CD8-positive, alpha-beta memory T cell (primary cell): ENCODE measurements around the gene ELMO1. TPM values are rescaled to one million over a fixed set of nuclear protein-coding genes. Genes with fewer than 3 reads are reported as not detected.
A peak's percentile ranks its signal among the peaks of the same experiment; 100 is the strongest.

Experiments
- CTCF ChIA-PET: fragments of 350-600 bp; sonication (Branson Sonifier 250); formaldehyde crosslinking; loops from one replicate; lab custom pipeline; 2021; ENCODE audit warnings: antibody characterized with exemption; lab: Charles Lee
- POLR2A ChIA-PET: fragments of 350-600 bp; sonication (Branson Sonifier 250); formaldehyde crosslinking; loops from one replicate; lab custom pipeline; 2021; ENCODE audit warnings: antibody characterized with exemption; lab: Charles Lee
- DNase-seq, 5 donors: peaks; one replicate each; pipeline versions ENCODE4 v3.0.0 to v3.0.0-alpha.2; 2020 to 2022; ENCODE audit warnings: mixed read lengths in 1 of 5
- H3K27ac ChIP-seq: one replicate; pipeline ENCODE4 v1.7.0; 2013; ENCODE audit warnings: low read depth, mild to moderate bottlenecking, low read length, moderate library complexity
- H3K27me3 ChIP-seq: 2 replicates; pipeline ENCODE4 v1.7.0; 2013; ENCODE audit warnings: low read length, mild to moderate bottlenecking; ENCODE audit not compliant: insufficient read depth, poor library complexity, severe bottlenecking
- H3K36me3 ChIP-seq: 2 replicates; pipeline ENCODE4 v1.7.0; 2013; ENCODE audit warnings: mild to moderate bottlenecking, low read length, moderate library complexity; ENCODE audit not compliant: insufficient read depth
- H3K4me1 ChIP-seq: 2 replicates; pipeline ENCODE4 v1.7.0; 2013; ENCODE audit warnings: mild to moderate bottlenecking, low read length, moderate library complexity; ENCODE audit not compliant: insufficient read depth
- H3K4me3 ChIP-seq: 2 replicates; pipeline ENCODE4 v1.7.0; 2013; ENCODE audit warnings: mild to moderate bottlenecking, low read length
- H3K9me3 ChIP-seq: 2 replicates; pipeline ENCODE4 v1.7.0; 2013; ENCODE audit warnings: mild to moderate bottlenecking, low read length
- H3K27ac Mint-ChIP-seq, 8 donors: one replicate each; pipeline ENCODE4 v1.8.0; 2020 to 2021; ENCODE audit warnings: mixed read lengths in 8 of 8, mild to moderate bottlenecking in 6 of 8, inconsistent platforms in 3 of 8, moderate library complexity in 3 of 8
- H3K27me3 Mint-ChIP-seq, 2 donors: one replicate each; pipeline ENCODE4 v1.8.0; 2020 to 2021; ENCODE audit warnings: mixed read lengths in 2 of 2, mild to moderate bottlenecking in 1 of 2, moderate library complexity in 1 of 2
- H3K36me3 Mint-ChIP-seq, 3 donors: one replicate each; pipeline ENCODE4 v1.8.0; 2020 to 2021; ENCODE audit warnings: mixed read lengths in 3 of 3, inconsistent platforms in 1 of 3, mild to moderate bottlenecking in 1 of 3
- H3K4me1 Mint-ChIP-seq, 3 donors: one replicate each; pipeline ENCODE4 v1.8.0; 2020 to 2021; ENCODE audit warnings: mixed read lengths in 3 of 3, inconsistent platforms in 1 of 3, mild to moderate bottlenecking in 1 of 3
- H3K4me3 Mint-ChIP-seq, 7 donors: one replicate each; pipeline ENCODE4 v1.8.0; 2020 to 2021; ENCODE audit warnings: mixed read lengths in 7 of 7, mild to moderate bottlenecking in 6 of 7, moderate library complexity in 4 of 7, inconsistent platforms in 2 of 7
- H3K9me3 Mint-ChIP-seq, 5 donors: one replicate each; pipeline ENCODE4 v1.8.0; 2020 to 2022; ENCODE audit warnings: mixed read lengths in 5 of 5, mild to moderate bottlenecking in 3 of 5, moderate library complexity in 2 of 5, inconsistent platforms in 1 of 5
- polyA plus RNA-seq: library from polyadenylated mRNA; unstranded; fragments of 300-500 nt; fragmentation: Illumina TruSeq; gene quantifications from one replicate; pipeline ENCODE4 v1.2.3, GENCODE V29; 2021
- total RNA-seq, 2 experiments: library from RNA; stranded (reverse); gene quantifications; one replicate each; pipeline ENCODE4 v1.2.3, GENCODE V29; 2021

Gene ELMO1
- total and polyA plus RNA-seq, 3 experiments from 2014 or later = 65.6 to 74.4 (median 66.2) TPM

GRCh38 chr7:36942955-36943354 is 505.7 kb downstream of the ELMO1 start:
- Histone ChIP-seq H3K9me3 (peaks cover 35% of the 10 kb centered on the region), H3K27me3 (no peaks in the 10 kb centered on the region), H3K27ac (no peak overlapping the region), H3K4me1 (peaks cover 12% of the 10 kb centered on the region), H3K4me3 (no peak overlapping the region), H3K36me3 (peaks cover 11% of the 10 kb centered on the region)
- no peak overlapping the region for H3K4me3 Mint-ChIP-seq
- peaks cover 38 to 96% (median 86%) of the 10 kb centered on the region in 5 donors for H3K9me3 Mint-ChIP-seq
- H3K27me3 Mint-ChIP-seq = no peaks in the 10 kb centered on the region
- peaks cover 26 to 54% (median 45%) of the 10 kb centered on the region in 3 donors for H3K4me1 Mint-ChIP-seq
- no peak for DNase-seq
- ChIA-PET CTCF (no interaction called here), POLR2A (no interaction called here)
- peaks cover 39 to 95% (median 78%) of the 10 kb centered on the region in 3 donors for H3K36me3 Mint-ChIP-seq
- H3K27ac Mint-ChIP-seq = peak overlapping the region in 2 of 8 donors; percentile 8 to 27

GRCh38 chr7:36942541-36942940 is 506.1 kb downstream of the ELMO1 start:
- Mint-ChIP-seq H3K9me3 (peaks cover 42 to 96% (median 87%) of the 10 kb centered on the region in 5 donors), H3K27ac (peak overlapping the region in 1 of 8 donors; percentile 5), H3K36me3 (peaks cover 36 to 95% (median 80%) of the 10 kb centered on the region in 3 donors), H3K4me1 (peaks cover 27 to 54% (median 48%) of the 10 kb centered on the region in 3 donors), H3K4me3 (no peak overlapping the region), H3K27me3 (no peaks in the 10 kb centered on the region)
- ChIA-PET POLR2A (no interaction called here), CTCF (no interaction called here)
- H3K36me3 ChIP-seq = peaks cover 11% of the 10 kb centered on the region
- H3K4me3 ChIP-seq = no peak overlapping the region
- H3K27ac ChIP-seq = no peak overlapping the region
- peaks cover 40% of the 10 kb centered on the region for H3K9me3 ChIP-seq
- no peak for DNase-seq
- no peaks in the 10 kb centered on the region for H3K27me3 ChIP-seq
- H3K4me1 ChIP-seq = peaks cover 12% of the 10 kb centered on the region

GRCh38 chr7:36942025-36942424 is 506.6 kb downstream of the ELMO1 start:
- Mint-ChIP-seq H3K27ac (peak overlapping the region in 2 of 8 donors; percentile 5 to 24), H3K9me3 (peaks cover 38 to 96% (median 87%) of the 10 kb centered on the region in 5 donors), H3K36me3 (peaks cover 35 to 93% (median 79%) of the 10 kb centered on the region in 3 donors), H3K27me3 (no peaks in the 10 kb centered on the region), H3K4me1 (peaks cover 29 to 51% (median 46%) of the 10 kb centered on the region in 3 donors), H3K4me3 (no peak overlapping the region)
- H3K27ac ChIP-seq = no peak overlapping the region
- no peaks in the 10 kb centered on the region for H3K27me3 ChIP-seq
- H3K4me3 ChIP-seq = no peak overlapping the region
- ChIA-PET CTCF (no interaction called here), POLR2A (no interaction called here)
- no peak for DNase-seq
- peaks cover 45% of the 10 kb centered on the region for H3K9me3 ChIP-seq
- H3K36me3 ChIP-seq = peaks cover 11% of the 10 kb centered on the region
- peaks cover 12% of the 10 kb centered on the region for H3K4me1 ChIP-seq

DNA sequence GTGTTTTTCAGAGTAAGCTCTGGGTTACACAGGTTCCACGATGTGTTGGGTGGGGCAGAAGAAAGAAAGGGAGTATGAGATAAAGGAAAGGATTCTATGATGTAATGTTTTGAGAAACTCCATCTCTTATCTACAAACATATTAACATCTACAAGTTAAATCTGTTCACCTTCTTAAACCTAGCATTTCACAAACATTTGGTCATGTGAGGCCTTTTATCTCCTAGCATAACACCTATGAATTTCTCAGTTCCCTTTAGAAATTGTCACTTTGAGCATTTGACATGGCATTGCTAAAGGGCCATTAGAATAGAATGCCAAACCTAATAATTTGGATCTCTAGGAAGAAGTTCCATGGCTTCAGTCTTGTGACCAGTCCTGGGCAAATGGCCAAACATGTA is 507.3 kb downstream of the ELMO1 start:
- no peak overlapping the region for H3K4me3 ChIP-seq
- H3K36me3 ChIP-seq = peaks cover 11% of the 10 kb centered on the region
- no peak for DNase-seq
- peaks cover 32 to 57% (median 47%) of the 10 kb centered on the region in 3 donors for H3K4me1 Mint-ChIP-seq
- H3K27me3 ChIP-seq = no peaks in the 10 kb centered on the region
- H3K4me3 Mint-ChIP-seq = no peak overlapping the region
- peaks cover 12% of the 10 kb centered on the region for H3K4me1 ChIP-seq
- POLR2A ChIA-PET = no interaction called here
- CTCF ChIA-PET = no interaction called here
- H3K9me3 Mint-ChIP-seq = peaks cover 45 to 98% (median 89%) of the 10 kb centered on the region in 5 donors
- no peak overlapping the region for H3K27ac ChIP-seq
- H3K27ac Mint-ChIP-seq = no peak overlapping the region
- H3K36me3 Mint-ChIP-seq = peaks cover 36 to 95% (median 81%) of the 10 kb centered on the region in 3 donors
- H3K27me3 Mint-ChIP-seq = no peaks in the 10 kb centered on the region
- H3K9me3 ChIP-seq = peaks cover 51% of the 10 kb centered on the region

GRCh38 chr7:36939816-36940215 is 508.8 kb downstream of the ELMO1 start:
- H3K36me3 ChIP-seq = peaks cover 12% of the 10 kb centered on the region
- no peak overlapping the region for H3K27ac ChIP-seq
- H3K4me3 ChIP-seq = no peak overlapping the region
- H3K27ac Mint-ChIP-seq = peak overlapping the region in 1 of 8 donors; percentile 5
- POLR2A ChIA-PET = no interaction called here
- H3K9me3 ChIP-seq = peaks cover 62% of the 10 kb centered on the region
- H3K4me1 ChIP-seq = peaks cover 12% of the 10 kb centered on the region
- no peaks in the 10 kb centered on the region for H3K27me3 ChIP-seq
- peaks cover 33 to 95% (median 88%) of the 10 kb centered on the region in 3 donors for H3K36me3 Mint-ChIP-seq
- no peak for DNase-seq
- CTCF ChIA-PET = no interaction called here
- no peak overlapping the region for H3K4me3 Mint-ChIP-seq
- no peaks in the 10 kb centered on the region for H3K27me3 Mint-ChIP-seq
- H3K4me1 Mint-ChIP-seq = peaks cover 35 to 69% (median 52%) of the 10 kb centered on the region in 3 donors
- H3K9me3 Mint-ChIP-seq = peaks cover 50 to 100% (median 95%) of the 10 kb centered on the region in 5 donors

DNA sequence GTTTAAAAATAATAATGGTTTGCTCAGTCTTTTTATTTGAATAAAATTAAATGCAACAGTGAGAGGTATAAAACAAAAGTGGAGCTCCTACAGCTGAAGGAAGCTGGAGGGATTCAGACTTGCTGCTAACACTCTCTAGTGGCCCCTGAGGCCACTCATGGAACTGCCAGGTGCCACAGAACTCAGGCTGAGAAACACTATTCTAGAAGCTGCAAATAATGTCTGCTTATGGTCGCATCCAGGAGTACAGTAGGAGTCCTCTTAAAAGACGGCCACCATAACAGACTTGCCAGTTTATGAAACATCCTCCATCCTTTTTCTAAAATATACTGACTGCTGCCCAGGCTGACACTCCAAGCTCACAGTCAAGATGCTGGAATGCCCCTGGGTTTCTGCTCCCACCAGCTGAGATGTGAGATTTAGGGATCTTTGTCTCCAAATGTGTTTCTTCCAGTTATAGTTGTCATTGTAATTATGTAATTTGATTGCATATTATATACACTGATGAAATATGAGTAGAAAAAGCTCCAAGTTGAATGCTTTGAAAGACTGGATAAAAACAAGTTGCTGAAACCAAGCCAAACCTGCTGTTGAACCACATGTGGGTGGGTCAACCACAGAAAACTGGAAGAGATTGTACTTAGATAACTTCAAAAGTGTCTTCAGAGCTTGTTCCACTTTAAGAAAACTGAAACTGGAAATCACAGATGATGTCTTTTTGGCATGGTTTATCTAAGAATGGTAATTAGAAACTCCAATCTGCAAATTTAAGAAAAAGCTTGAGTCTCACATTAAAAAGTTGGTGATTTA is 510.7 kb downstream of the ELMO1 start:
- Mint-ChIP-seq H3K27ac (peak overlapping the region in 5 of 8 donors; percentile 27 to 90 (median 66)), H3K4me3 (peak overlapping the region in 5 of 7 donors; percentile 2 to 37 (median 12)), H3K9me3 (peaks cover 37 to 98% (median 85%) of the 10 kb centered on the region in 5 donors), H3K4me1 (peaks cover 32 to 70% (median 51%) of the 10 kb centered on the region in 3 donors), H3K27me3 (no peaks in the 10 kb centered on the region), H3K36me3 (peaks cover 32 to 95% (median 87%) of the 10 kb centered on the region in 3 donors)
- no peaks in the 10 kb centered on the region for H3K27me3 ChIP-seq
- ChIA-PET POLR2A (interaction anchor here (0.7 kb wide), 1 partner anchor 74 kb away, joined by 3 read pairs; no protein-coding TSS in a partner anchor), CTCF (interaction anchor here (1.2 to 1.6 kb wide), 2 partner anchors 49 to 246 kb away, joined by 3 read pairs; no protein-coding TSS in a partner anchor)
- H3K4me1 ChIP-seq = peaks cover 12% of the 10 kb centered on the region
- peaks cover 62% of the 10 kb centered on the region for H3K9me3 ChIP-seq
- peak in 2 of 5 donors; percentile 44 to 60 for DNase-seq
- H3K27ac ChIP-seq = no peak overlapping the region
- H3K4me3 ChIP-seq = no peak overlapping the region
- H3K36me3 ChIP-seq = peaks cover 6% of the 10 kb centered on the region

DNA sequence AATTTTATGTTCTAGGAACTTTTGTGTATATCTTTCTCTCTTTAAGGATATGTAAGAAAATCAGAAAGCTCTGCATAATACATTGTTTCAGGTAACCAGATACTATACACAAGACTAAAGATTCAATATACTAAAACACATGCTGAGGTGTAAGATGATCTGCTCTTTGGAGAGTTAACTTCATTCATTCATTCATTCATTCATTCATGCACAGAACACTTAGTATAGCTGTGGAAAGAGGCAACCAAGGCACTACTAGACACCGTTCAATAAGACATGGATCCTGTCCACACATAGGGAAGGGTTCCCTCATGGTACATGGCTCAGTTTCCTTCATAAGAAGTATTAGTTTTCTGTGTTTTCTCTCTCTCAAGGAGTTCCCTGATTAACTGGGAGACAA is 516.8 kb downstream of the ELMO1 start:
- ChIA-PET CTCF (no interaction called here), POLR2A (interaction anchor here (1.0 kb wide), 1 partner anchor 39 kb away, joined by 3 read pairs; no protein-coding TSS in a partner anchor)
- H3K4me1 Mint-ChIP-seq = peaks cover 16 to 51% (median 19%) of the 10 kb centered on the region in 3 donors
- Histone ChIP-seq H3K9me3 (peaks cover 16% of the 10 kb centered on the region), H3K27me3 (no peaks in the 10 kb centered on the region), H3K36me3 (peaks cover 6% of the 10 kb centered on the region), H3K27ac (no peak overlapping the region), H3K4me3 (no peak overlapping the region), H3K4me1 (no peaks in the 10 kb centered on the region)
- no peaks in the 10 kb centered on the region for H3K27me3 Mint-ChIP-seq
- H3K27ac Mint-ChIP-seq = peak overlapping the region in 2 of 8 donors; percentile 5 to 31
- no peak overlapping the region for H3K4me3 Mint-ChIP-seq
- peaks cover 11 to 41% (median 25%) of the 10 kb centered on the region in 5 donors for H3K9me3 Mint-ChIP-seq
- H3K36me3 Mint-ChIP-seq = peaks cover 30 to 65% (median 48%) of the 10 kb centered on the region in 3 donors
- DNase-seq = no peak

GRCh38 chr7:36929791-36930190 is 518.9 kb downstream of the ELMO1 start:
- H3K36me3 ChIP-seq = no peaks in the 10 kb centered on the region
- peaks cover 12 to 40% (median 14%) of the 10 kb centered on the region in 3 donors for H3K4me1 Mint-ChIP-seq
- no peaks in the 10 kb centered on the region for H3K27me3 ChIP-seq
- H3K9me3 Mint-ChIP-seq = peaks cover 0 to 20% (median 6%) of the 10 kb centered on the region in 5 donors
- H3K4me1 ChIP-seq = no peaks in the 10 kb centered on the region
- H3K4me3 Mint-ChIP-seq = no peak overlapping the region
- no peak overlapping the region for H3K4me3 ChIP-seq
- H3K27ac Mint-ChIP-seq = no peak overlapping the region
- no peaks in the 10 kb centered on the region for H3K27me3 Mint-ChIP-seq
- ChIA-PET POLR2A (no interaction called here), CTCF (no interaction called here)
- H3K36me3 Mint-ChIP-seq = peaks cover 26 to 51% (median 31%) of the 10 kb centered on the region in 3 donors
- no peak overlapping the region for H3K27ac ChIP-seq
- DNase-seq = no peak
- H3K9me3 ChIP-seq = no peaks in the 10 kb centered on the region
